Measurements from ENCODE around the gene NANOS2.
"Not testable (repeated sequence)": the region's sequence is repeated elsewhere in the genome, so short reads cannot be mapped to it uniquely, and the experiment has no call there.

The NANOS2 gene

DNA sequence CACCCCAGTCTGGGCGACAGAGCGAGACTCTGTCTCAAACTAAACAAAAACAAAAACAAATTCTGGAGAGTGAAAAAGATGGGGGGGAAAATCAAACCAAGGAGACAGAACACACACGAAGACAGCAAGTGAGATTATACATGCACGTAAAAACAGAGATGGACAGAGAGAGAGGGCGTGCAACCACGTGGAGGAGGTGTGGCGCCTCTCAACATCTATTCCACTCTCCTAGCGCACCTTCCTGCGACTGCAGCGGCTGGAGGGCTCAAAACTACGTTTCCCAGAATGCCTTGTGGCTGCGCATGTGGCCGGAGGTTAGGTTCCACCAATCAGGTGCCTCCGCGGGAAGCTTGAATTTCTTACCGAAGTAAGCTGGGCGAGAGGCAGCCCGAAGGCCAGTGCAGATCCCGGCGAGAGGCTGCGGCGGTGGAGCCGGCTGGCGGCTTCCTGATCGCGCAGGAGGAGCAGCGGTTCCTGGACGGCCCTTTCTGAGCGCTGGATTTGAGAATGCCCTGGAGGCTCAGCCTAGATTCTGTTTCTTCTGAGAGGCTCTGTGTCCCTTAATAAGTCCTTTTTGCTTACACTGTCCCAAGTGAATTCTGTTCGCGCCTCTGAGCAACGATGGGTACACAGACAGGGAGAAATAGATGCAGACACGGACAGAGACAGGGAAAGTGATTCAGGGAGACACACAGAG lies 13.1 kb upstream of the NANOS2 start:
- peak; percentile 95 for DNase-seq (ENCODE audit: low spot score)

DNA sequence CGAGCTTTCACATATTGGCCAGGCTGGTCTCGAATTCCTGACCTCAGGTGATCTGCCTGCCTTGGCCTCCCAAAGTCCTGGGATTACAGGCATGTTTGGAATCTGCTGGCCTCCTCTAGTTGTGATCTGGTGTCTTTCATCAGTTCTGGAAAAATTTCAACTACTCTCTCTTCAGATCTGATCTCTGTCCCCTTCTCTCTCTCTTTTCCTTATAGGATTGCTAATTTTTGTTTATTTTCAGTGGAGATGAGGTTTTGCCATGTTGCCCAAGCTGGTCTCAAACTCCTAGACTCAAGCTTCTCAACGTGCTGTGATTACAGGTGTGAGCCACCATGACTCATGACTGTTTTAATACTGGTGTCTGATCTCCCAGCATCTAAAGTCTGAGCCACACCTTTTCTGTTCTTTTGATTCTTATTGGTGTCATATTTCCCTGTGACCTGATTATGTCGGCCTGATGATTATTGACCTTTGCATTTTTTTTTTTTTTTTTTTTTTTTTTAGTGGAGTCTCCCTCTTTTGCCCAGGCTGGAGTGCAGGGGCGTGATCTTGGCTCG lies 10.4 kb upstream of the NANOS2 start:
- no peak for DNase-seq (ENCODE audit: low spot score)

DNA sequence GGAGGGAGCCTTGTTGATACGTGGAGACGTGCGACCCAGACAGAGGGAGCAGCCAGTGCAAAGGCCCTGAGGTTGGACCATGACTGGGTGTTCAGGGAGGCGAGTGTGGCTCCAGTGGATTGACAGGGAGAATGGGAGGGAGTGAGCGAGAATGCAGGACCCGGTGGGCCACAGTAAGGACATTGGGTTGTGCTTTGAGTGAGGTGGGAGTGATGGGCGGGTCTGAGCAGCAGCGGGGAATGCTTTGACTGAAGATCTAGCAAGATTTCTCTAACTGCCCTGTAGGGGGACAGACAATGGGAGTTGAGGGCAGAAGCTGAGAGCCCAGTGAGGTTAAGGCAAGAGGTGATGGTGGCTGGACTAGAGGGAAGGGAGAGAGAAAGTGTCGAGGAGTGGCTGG lies 7.7 kb upstream of the NANOS2 start:
- DNase-seq (ENCODE audit: low spot score): no peak

DNA sequence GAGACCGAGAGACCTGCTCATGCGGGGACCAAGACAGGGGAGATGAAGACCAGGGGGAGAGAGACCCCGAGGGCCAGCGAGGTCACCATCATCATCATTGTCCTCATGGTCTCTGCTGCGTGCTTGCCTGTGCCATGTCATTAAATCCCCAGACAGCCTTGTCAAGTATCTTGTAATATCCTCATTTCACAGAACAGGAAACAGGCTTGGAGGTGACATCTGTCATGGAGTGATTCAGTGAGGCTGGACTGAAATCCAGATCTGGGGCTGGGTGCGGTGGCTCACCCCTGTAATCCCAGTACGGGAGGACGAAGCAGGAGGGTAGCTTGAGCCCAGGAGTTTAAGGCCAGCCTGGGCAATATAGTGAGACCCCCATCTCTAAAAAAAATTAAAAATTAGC lies 5.9 kb upstream of the NANOS2 start:
- no peak for DNase-seq (ENCODE audit: low spot score)

DNA sequence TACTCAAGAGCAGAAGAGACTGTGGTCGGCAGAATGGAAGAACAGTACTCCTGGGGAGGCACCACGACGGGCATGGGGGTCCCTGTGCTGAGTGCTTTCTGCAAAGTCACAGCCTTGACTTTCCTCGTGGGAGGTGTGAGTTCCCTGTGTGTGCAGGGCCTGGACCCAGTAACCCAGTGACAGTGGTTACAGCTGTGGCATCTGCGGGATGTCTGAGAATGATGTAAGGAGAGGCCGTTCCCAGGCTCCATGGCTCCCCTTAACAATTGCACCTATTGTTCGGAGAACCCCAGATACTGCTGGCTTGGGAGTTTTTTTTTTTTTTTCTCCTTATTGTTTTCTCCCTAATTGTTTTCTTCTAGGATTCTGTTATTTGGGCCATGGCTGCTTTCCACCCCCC lies 5.1 kb upstream of the NANOS2 start:
- DNase-seq (ENCODE audit: low spot score): no peak

DNA sequence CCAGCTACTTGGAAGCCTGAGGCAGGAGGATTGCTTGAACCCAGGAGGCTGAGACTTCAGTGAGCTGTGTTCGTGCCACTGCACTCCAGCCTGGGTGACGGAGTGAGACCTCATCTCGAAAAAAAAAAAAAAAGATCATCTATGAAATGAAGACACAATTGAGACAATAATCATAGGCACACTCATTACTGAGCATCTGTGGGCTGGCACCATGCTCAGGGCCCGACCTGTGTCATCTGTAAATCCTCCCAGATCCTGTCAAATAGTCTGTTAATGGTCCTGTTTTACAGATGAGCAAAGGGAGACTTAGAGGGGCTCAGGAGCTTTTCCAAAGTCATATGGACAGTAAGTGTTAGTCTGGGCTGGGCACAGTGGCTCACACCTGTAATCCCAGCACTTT lies 4.1 kb upstream of the NANOS2 start:
- DNase-seq (ENCODE audit: low spot score): no peak

DNA sequence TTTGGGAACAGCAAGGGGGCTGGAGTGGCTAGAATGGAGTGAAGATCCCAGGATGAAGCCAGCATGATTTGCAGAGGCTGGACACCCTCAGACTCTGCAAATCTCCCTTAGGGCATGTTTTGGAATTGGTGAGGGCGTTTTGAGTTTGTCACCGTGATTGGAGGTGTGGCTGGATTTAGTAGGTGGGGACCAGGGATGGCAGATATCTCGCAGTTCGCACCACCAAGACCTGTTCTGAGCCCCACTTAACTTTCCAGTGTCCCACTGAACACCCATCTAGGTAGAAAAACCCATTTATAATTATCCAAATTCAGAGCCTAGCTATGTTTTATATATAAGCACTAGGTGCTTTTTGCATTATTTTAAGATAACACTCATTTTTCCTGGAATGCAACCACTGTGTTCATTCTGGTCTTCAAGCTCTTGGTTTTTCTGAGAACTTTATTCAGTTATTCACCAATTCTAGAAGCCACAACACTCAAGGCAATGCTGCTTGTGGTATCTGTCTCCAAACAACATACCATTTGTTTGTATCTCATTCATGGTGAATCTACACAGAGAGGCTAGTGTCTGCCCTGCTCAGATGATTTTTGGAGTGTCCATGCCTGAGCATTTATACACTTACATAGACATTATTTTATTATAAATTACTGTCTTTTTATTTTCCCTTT lies 3.0 kb upstream of the NANOS2 start:
- no peak for DNase-seq (ENCODE audit: low spot score)

DNA sequence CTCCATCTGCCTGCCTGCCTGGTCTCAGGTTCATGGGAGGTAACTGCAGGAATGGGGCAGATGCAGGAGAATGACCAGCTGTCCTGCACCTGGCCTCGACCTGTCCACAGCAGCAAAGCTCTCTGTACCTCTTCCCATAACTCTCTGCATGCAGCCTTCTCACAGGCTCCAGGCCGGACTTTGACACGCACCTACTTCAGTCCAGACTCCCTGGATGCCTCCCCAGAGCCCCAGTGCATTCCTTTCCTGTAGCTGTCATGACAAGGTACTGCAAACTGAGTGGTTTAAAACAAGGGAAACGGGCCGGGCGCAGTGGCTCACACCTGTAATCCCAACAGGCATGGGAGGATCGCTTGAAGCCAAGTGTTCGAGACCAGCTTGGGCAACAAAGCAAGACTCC lies 3.3 kb downstream of the NANOS2 start:
- DNase-seq (ENCODE audit: low spot score): no peak

DNA sequence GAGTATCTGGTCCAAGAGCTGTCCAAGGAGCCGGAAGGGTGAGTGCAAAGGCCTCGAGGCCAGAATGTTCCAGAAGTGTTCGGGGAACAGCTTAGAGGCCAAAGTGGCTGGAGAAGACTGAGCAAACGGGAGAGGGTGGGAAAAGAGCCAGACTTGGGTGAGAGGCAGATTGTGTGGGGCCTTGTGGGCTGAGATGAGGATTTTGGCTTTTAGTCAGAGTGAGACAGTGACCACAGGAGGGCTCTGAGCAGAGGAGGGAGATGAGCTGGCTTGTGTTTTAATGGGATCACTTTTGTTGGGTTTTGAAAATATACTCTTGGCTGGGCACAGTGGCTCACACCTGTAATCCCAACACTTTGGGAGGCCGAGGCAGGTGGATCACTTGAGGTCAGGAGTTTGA lies 5.6 kb downstream of the NANOS2 start:
- DNase-seq (ENCODE audit: low spot score): no peak

DNA sequence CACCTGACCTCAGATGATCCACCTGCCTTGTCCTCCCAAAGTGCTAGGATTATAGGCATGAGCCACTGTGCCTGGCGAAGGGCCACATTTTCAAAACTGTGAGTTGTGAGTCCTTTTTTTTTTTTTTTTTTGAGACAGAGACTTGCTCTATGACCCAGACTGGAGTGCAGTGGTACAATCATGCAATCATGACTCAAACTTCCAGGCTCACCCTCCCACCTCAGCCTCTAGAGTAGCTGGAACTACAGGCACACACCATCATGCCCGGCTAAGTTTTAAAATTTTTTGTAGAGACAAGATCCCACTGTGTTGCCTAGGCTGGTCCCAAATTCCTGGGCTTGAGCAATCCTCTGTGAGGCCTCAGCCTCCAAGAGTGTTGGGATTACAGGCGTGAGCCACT lies 8.4 kb downstream of the NANOS2 start:
- peak; percentile 66 for DNase-seq (ENCODE audit: low spot score)

DNA sequence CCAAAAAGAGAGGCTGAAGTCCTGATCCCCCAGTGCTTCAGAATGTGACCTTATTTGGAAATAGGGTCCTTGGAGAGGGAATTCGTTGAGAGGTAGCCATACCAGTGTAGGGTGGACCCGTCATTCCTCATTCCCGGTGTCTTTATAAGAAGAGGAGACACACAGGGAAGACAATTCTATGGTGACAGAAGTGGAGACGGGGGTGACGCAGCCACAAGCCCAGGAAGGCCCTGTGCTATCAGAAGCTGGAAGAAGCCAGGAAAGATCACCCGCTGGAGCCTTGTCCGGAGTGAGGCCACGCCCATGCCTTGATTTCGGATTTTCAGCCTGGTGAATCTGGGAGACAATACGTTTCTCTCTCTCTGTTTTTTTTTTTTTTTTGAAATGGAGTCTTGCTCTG lies 9.6 kb downstream of the NANOS2 start:
- no peak for DNase-seq (ENCODE audit: low spot score)

DNA sequence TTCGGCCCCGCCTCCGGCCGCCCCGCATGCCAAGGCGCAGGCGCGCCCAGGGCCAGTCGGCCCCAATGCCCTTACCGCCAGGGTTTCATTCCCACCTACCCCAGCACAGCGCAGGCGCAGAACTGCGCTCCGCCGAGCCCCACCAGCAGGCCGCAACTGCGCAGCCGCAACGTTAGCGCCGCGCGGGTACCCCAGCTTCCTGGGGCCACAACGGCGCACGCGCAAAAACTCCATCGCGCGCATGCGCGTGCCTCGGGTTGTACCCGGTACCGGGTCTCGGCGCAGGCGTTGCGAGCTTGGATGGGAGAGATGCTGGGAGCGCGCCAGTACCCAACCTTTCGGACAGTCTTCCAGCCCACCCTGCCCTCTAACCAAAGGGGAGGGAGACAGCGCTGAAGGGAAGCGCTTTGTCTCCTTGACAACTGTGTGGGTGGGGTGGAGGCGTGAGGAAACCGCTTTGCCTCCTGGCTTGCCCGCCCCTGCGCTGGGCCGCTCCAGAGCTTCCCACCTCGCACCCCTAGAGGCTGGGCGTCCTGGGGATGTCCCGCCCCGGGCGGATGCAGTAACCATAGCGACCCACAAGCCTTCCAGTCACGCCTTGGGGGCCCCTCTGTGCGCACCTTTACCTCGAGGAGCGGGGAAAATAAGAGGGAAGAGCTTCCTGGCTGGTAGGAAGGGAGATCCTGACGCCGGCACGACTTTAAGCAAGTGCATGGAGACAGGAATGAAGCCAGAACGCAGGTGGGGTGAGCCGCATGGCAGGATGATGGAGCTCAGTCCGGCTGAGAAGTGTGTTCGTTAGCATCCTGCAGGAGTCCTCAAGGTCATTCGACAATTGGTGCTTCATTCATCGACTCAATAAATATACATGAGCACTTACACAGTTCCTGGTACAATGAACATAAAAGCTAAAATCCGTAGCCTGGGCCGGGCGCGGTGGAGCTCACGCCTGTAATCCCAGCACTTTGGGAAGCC lies 11.6 kb downstream of the NANOS2 start:
- peak; percentile 95 for DNase-seq (ENCODE audit: low spot score)

DNA sequence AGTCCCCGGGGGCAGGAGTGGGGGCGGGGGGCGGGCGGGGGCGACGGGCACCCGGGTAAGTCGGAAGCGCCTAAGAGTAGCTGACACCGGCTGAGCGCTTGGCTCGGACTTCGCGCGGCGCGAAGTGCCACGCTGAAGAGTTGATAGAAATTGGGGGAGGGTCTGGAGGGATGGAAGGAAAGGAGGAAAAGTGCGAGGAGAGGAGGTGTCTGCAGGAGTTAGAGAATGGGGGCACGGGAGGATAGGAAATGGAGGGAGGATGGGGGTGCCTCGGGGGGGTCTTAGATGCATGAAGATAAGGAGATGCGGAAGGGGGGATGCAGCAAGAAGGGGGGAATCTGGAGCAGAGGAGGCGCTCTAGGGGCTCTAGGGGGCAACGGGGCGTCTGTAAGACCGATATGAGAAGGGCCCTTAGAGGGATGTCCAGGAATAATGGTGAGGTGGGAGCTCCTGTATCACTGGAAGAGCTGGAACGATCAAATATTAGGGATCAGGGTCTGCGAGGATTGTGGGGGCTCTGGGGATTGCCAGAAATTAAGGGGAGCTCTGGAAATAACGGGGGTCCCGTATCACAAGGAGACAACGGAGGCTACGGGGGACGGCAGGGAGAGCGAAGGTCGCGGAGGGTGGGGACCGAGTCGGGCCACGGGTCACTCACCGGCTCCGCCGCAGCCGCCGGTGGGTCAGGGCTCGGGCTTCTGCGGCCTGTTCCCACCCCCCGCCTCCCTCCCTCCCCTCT lies 12.5 kb downstream of the NANOS2 start, which contains the start of gene MYPOP:
Gene MYPOP (minus strand): TSS at position 702 of the 739 bp plus-strand sequence. CDS start 840 bp downstream, outside the sequence.
- DNase-seq (ENCODE audit: low spot score): no peak

DNA sequence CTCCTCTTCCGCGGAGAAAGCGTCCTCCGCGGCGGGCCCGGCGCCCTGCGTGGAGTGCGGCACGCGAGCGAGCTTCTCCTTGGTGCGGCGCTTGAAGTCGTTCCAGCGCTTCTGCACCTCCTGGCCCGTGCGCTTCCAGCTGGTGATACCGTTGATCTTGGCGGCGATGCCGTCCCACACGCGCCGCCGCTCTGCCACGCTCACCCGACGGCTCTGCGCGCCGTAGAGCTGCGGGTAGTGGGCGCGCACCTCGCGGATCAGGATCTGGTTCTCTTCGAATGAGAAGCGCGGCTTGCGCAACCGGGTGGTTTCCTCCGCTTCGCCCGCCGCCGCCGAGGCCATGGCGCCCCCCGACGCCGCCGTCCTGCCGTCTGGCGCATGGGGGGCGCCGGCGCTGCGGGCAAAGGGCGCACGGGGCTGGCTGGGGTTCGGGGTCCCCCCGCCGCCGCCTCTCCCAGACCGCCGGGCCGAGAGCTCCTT lies 13.1 kb downstream of the NANOS2 start:
- no peak for DNase-seq (ENCODE audit: low spot score)

DNA sequence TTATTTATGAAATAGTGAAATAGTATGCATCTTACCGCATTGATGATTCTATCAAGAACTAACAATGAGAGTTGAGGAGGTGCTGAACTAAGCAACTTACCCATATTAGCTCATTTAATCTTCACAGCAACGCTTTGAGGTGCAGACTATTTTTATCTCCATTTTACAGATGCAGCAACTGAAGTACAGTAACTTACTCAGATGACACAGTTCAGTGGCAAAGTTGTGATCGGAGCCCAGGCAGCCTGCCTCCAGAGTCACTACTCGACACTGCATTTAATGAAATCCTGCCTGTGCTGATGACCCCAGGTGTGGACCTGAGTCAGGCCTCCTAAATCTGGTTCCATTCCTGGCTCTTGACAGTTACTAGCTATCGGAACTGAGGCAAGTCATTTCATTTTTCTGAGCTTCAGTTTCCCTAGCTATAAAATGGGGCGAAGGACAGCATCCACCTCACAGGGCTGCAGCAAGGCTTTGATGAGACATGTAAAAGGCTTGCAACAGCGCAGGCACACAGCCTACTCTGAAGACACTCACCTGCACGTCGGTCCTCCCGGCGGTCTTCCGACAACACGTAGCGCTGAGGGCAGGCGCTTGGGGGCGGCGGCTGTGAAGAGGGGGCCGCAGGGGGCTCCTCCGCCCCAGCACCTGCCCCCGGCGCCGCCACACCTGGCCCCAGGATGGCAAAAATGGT lies 13.7 kb downstream of the NANOS2 start:
- DNase-seq (ENCODE audit: low spot score): peak; percentile 35

DNA sequence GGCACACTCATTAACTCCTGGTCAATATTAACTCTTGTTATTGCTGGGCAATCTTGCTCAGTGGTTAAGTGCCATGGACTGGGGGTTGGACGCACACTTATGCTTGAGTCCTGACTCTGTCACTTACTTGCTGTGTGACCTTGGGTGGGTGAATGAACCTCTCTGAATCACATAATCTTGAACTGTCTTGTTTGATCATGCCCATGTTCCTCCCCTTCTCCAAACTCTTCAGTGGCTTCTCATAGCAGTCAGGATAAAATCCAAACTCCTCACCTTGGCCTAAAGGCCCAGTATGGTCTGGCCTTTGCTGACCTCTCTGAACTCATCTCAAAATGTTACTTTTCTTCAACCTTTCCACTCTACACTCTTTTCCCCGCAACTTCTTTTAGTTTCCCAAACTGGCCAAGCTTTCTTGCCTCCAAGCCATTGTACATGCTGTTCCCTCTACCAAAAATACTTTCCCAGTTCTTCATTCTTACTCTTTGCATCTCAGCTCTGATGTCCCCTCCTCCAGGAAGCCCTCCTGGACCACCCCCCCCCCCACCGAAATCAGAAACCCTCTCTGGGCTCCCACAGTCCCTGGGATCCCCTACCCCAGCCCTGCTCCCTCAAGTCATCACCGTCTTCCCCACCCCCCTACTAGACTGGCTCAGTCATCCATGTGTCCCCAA lies 14.5 kb downstream of the NANOS2 start:
- no peak for DNase-seq (ENCODE audit: low spot score)

DNA sequence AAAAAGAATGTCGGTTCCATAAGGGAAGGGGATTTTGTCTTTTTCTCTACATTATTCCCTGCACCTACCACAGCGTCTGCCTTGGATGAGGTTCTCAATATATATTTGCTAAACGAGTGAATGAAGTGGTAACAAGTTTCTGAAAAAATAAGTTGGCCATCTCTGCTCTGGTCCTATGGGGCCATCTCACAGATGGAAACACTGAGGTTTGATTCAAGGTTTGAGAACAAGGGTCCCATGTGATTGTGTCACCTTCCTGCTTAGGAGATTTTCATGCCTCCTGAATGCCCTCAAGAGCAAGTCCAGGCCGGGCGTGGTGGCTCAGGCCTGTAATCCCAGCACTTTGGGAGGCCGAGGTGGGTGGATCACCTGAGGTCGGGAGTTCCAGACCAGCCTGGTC lies 15.3 kb downstream of the NANOS2 start:
- no peak for DNase-seq (ENCODE audit: low spot score)

DNA sequence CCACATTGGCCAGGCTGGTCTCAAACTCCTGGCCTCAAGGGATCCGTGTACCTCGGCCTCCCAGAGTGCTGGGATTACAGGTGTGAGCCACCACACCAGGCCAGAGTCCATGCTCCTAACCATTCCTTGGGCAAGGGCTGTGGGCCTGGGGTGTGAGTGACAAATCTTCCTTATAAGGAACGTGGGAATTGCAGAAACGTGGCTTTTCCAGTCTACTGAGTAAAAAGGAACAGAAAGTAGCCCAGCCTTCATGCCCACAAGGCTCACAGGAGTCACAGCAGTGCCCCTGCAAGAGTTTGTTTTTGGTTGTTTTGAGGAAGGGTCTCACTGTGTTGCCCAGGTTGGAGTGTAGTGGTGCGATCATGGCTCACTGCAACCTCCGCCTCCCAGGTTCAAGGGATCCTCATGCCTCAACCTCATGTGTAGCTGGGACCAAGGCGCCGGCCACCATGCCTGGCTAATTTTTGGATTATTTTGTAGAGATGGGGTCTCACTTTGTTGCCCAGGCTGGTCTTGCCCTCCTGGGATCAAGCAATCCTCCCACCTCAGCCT lies 17.2 kb downstream of the NANOS2 start:
- no peak for DNase-seq (ENCODE audit: low spot score)

DNA sequence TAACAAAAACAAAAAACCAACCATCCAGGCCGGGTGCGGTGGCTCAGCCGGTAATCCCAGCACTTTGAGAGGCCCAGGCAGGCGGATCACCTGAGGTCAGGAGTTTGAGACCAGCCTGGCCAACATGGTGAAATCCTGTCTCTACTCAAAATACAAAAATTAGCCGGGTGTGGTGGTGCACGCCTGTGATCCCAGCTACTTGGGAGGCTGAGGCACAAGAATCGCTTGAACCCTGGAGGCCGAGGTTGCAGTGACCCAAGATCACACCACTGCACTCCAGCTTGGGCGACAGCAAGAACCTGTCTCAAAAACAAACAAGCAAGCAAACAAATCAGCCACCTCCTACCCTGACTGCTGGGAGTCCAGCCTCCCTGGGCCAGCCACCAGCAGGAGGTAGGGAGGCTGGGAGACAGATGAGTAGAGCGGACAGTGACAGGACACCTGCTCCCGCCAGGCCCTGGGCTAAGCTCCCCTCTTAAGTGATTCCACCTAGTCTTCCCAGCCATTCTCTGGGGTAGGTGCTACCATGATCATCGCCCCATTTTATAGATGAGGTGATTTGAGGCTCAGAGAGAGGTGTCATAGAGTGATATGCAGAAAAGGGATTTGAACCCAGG lies 18.5 kb downstream of the NANOS2 start:
- not testable (repeated sequence) for DNase-seq (ENCODE audit: low spot score)

Measured in RKO (cell line).